GM18508 (cell line): ENCODE results near the gene AKT3.
"Not testable (repeated sequence)": the region's sequence is repeated elsewhere in the genome, so short reads cannot be mapped to it uniquely, and the experiment has no call there.

ENCODE experiments used
- ATAC-seq: cut with Tn5 transposase; IDR thresholded peaks from one replicate; pipeline ENCODE4 v1.9.1; 2021; ENCODE audit warnings: moderate number of reproducible peaks; ENCODE audit not compliant: insufficient read depth, unreplicated experiment

AKT3 gene

GRCh38 chr1:243713470-243714186 is 136.4 kb downstream of the AKT3 start:
- ATAC-seq, result no peak

DNA sequence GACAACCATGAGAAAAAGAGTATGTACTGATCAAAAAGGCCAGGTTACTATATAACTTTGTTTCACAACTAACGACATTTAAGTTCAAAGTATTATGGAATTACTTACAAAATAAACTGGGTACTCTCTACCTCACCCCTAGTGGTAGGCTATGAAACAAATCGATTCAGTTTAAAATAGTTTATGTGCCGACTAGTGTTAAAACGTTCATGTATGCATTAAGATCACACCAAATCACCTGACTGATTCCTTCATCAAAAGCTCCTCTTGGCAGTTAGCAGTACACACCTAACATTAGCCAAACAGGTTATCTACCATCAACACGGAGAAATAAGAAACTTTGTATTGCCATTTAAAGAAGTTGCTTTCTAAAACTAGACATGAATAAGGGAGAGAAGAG is 137.1 kb downstream of the AKT3 start:
- ATAC-seq, result no peak

- no peak for ATAC-seq
These were observed 137.8 kb downstream of the AKT3 start for GRCh38 chr1:243712242-243712641.

DNA sequence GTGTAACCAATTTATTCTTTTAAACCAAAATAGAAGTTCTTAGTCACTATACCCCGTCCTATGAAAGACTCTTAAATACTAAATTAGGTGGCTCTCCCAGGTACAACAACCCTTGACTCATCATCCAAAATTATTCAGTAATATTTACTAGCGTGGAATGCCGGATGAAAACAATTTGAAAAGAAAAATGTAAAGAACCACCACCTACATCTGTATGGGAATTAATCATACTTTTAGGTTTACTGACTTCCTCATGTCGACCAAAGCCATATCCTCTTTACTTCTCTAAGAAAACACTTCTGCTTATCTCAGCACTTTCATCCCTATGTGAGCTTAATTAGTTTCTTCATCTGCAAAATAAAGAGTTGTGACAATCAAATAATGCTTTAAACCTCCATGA is 139.6 kb downstream of the AKT3 start:
- ATAC-seq, result no peak

GRCh38 chr1:243708210-243708609 is 141.8 kb downstream of the AKT3 start:
- no peak for ATAC-seq

DNA sequence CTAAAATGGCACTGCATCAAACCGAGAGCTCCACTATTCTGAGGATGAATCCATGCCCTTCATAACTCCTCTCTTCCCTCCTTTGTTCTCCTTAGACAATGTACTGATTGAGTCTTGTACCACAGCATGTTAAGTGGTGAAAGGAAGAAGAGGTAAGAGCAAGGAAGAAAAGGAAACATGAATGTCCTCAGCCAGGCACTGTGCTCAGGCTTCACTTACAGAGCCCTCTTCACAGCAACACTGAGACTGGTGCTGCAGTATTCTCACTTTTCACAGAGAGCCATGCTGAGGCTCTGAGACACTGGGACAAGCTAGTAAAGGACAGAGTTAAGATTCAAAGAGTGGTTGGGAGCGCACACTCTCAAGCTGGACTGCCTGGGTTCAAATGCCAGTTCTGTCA is 143.5 kb downstream of the AKT3 start:
- ATAC-seq, result no peak

DNA sequence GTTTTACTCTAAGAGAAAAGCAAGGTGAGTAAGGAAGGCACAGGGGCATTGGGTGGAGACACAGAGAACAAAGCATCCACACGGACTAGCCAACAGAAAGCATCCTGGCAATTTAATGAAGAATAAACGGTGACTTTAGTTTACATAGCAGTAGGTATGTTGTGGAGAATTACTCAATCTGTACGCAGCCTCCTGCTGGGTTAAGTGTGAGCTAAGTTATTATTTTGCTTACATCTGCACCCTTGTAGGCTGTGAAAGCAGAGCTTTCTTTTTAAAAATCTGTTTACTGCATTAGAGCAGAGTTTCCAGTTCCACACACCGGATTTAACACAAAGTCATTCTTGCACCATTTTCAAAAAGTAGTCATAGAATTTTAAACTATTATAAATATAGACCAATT is 144.5 kb downstream of the AKT3 start:
- no peak for ATAC-seq

GRCh38 chr1:243701872-243702271 is 148.2 kb downstream of the AKT3 start:
- ATAC-seq, result no peak

GRCh38 chr1:243693800-243694199 is 156.2 kb downstream of the AKT3 start:
- no peak for ATAC-seq

GRCh38 chr1:243686159-243686558 is 163.9 kb downstream of the AKT3 start:
- ATAC-seq, result no peak

DNA sequence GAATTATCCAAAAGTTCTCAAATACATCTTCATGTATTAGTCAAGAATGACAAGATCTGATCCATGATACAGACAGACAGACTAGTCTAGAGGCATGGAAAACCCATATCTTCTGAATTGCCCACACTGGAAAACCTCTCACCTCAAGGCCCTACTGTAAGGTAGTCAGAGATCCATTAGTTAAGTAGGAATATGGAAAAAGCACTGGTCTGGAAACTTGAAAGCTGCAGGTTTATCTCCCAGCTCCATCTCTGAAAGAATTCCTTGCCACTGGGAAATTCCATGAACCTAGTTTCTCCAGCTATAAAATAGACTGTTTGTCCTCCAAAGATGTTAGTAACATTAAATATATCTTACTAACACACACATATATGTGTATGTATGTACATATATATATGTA is 169.2 kb downstream of the AKT3 start:
- ATAC-seq, result no peak

GRCh38 chr1:243672539-243673074 is 177.4 kb downstream of the AKT3 start:
- no peak for ATAC-seq

- ATAC-seq, result no peak
These were observed 182.5 kb downstream of the AKT3 start for GRCh38 chr1:243667591-243667990.

- ATAC-seq, result no peak
These were observed 182.9 kb downstream of the AKT3 start for GRCh38 chr1:243667133-243667532.

DNA sequence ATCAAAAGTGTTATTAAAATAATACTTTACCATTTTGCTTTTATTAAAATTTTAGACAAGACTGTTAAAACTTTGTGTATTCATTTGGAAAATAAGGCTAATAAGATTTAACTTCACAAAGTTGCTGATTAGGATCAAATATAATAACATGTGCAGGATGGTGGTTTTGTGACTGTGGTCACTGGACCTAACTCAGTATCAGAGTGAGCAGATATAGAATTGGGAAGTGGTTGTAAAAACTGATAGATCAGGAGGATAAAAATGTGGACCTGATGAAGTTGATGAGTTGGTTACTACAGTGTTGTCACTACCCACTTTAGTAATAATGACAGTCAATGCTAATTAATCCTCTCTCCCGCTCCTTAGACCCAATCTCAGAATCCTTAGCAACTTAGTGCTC is 186.4 kb downstream of the AKT3 start:
- ATAC-seq, result no peak

DNA sequence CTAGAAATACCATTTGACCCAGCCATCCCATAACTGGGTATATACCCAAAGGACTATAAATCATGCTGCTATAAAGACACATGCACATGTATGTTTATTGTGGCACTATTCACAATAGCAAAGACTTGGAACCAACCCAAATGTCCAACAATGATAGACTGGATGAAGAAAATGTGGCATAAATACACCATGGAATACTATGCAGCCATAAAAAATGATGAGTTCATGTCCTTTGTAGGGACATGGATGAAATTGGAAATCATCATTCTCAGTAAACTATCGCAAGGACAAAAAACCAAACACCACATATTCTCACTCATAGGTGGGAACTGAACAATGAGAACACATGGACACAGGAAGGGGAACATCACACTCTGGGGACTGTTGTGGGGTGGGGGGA is 187.9 kb downstream of the AKT3 start:
- not testable (repeated sequence) for ATAC-seq

DNA sequence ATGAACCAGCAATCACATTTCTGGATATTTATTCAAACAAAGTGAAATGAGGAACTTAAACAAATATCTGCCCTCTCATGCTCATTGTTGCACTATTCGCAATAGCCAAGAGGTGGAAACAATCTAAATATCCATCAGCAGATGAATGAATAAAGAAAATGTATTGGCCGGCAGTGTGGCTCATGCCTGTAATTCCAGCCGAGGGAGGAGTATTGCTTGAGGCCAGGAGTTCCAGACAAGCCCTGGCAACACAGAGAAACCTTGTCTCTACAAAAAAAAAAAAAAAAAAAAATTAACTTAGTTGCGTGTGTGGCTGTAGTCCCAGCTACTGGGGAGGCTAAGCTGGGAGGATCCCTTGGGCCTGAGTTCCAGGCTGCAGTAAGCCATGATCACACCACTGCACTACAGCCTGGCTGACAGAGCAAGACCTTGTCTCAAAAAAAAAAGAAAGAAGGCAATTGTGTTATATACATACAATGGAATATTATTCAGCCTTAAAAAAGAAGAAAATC is 191.4 kb downstream of the AKT3 start:
- ATAC-seq, result no peak

- ATAC-seq, result no peak
These were observed 192.2 kb downstream of the AKT3 start for GRCh38 chr1:243657793-243658192.

GRCh38 chr1:243649530-243649929 is 200.5 kb downstream of the AKT3 start:
- not testable (repeated sequence) for ATAC-seq

- no peak for ATAC-seq
These were observed 203.2 kb downstream of the AKT3 start for GRCh38 chr1:243646841-243647240.

DNA sequence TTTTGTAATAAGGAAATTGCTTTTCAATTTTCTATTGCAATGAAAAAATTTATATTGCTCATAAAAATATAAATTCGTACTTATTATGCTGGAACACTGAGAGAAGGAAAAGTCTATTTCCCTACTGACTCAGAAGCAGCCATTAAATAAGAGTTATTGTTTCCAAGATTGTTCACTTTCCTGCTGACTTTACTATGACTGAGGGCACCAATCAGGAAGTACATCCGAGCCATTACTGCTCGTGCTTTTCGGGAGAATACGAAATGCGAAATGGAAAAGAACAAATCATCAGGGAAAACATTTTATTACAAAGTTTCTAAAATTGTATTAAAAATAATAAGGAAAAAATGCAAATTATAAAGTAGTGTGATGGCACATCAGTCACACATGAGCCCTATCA is 204.8 kb downstream of the AKT3 start:
- no peak for ATAC-seq

DNA sequence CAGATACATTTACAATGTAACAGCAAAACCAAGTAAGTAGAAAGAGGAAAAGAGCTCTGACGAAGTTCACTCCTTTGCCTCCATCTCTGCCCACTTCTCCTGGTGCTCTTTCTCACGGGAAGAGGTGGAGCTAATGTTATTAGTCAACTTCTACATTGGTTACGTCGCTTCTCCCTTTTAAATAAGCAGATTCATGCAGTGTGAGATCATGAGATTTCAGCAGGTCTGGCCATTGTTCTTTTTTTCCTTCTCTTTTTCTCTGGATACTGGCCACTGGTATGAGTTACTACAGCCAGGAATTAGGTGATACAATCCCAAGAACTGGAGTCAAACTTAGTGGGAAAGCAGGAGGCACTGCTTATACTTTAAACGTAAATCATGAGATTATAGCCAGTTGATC is 207.1 kb downstream of the AKT3 start:
- ATAC-seq, result no peak
